Esophagus (tissue), 2 donors: Measurements from ENCODE around the gene ZNF444. TPM values are rescaled to one million over a fixed set of nuclear protein-coding genes. Genes with fewer than 3 reads are reported as not detected.

Experiments used
- H3K27ac ChIP-seq, 2 donors: one replicate each; pipeline ENCODE4 v1.5.1; 2013; ENCODE audit warnings: low read depth in 2 of 2, mild to moderate bottlenecking in 2 of 2, inconsistent platforms in 1 of 2, low read length in 1 of 2, moderate library complexity in 1 of 2
- H3K27me3 ChIP-seq, 2 donors: one replicate each; pipeline ENCODE4 v1.6.1; 2013; ENCODE audit warnings: low read length in 2 of 2, control low read depth in 1 of 2, mild to moderate bottlenecking in 1 of 2; ENCODE audit not compliant: insufficient read depth in 2 of 2, control insufficient read depth in 1 of 2
- H3K36me3 ChIP-seq, 2 donors: one replicate each; pipeline ENCODE4 v1.6.1; 2013; ENCODE audit warnings: low read length in 1 of 2; ENCODE audit not compliant: control insufficient read depth in 2 of 2, insufficient read depth in 2 of 2
- H3K4me1 ChIP-seq, 2 donors: one replicate each; pipeline ENCODE4 v1.6.1; 2013; ENCODE audit warnings: low read length in 1 of 2; ENCODE audit not compliant: control insufficient read depth in 2 of 2, insufficient read depth in 2 of 2
- H3K4me3 ChIP-seq, 2 donors: one replicate each; pipeline ENCODE4 v1.5.1; 2013; ENCODE audit warnings: low read length in 2 of 2, mild to moderate bottlenecking in 2 of 2, low read depth in 1 of 2, moderate library complexity in 1 of 2
- H3K9me3 ChIP-seq, 2 donors: one replicate each; pipeline ENCODE4 v1.6.1; 2013; ENCODE audit warnings: mild to moderate bottlenecking in 2 of 2, low read depth in 1 of 2, low read length in 1 of 2, moderate library complexity in 1 of 2; ENCODE audit not compliant: control insufficient read depth in 2 of 2, insufficient read depth in 1 of 2
- WGBS, 2 donors: extraction: QIAGEN DNeasy Blood & Tissue Kit; methylation state at CpG; one replicate each; pipeline ENCODE4 v1.1.7; 2013; 5-methylcytosine and 5-hydroxymethylcytosine counted together
- polyA plus RNA-seq, 2 donors: library from polyadenylated mRNA; stranded (reverse); fragments of 200-250 nt; gene quantifications; one replicate each; pipeline ENCODE4 v1.2.3, GENCODE V29; 2013
- donor health status: healthy with polysubstance abuse.
- donor health status: Bipolar disorder and iron deficiency.

ZNF444 gene
- polyA plus RNA-seq, 2 donors, result 12.9 to 16.0 TPM

GRCh38 chr19:56149656-56150038, 8.6 kb downstream of the ZNF444 start:
- Histone ChIP-seq H3K9me3 (no peaks in the 10 kb centered on the region), H3K36me3 (peaks cover 0 to 26% of the 10 kb centered on the region in 2 donors), H3K27me3 (no peaks in the 10 kb centered on the region), H3K4me3 (no peak overlapping the region), H3K27ac (no peak overlapping the region), H3K4me1 (peaks cover 0 to 3% of the 10 kb centered on the region in 2 donors)
- 96% methylated on average over 5 of the region's 5 CpGs for whole genome bisulfite sequencing, 2 donors

- H3K9me3 ChIP-seq, result no peaks in the 10 kb centered on the region
These were observed 9.3 kb downstream of the ZNF444 start for GRCh38 chr19:56150358-56150757.

GRCh38 chr19:56152644-56153043, 11.6 kb downstream of the ZNF444 start:
- Histone ChIP-seq H3K9me3 (no peaks in the 10 kb centered on the region), H3K36me3 (peaks cover 0 to 25% of the 10 kb centered on the region in 2 donors), H3K4me1 (peaks cover 0 to 7% of the 10 kb centered on the region in 2 donors), H3K27ac (no peak overlapping the region), H3K4me3 (no peak overlapping the region), H3K27me3 (no peaks in the 10 kb centered on the region)
- WGBS, 2 donors, result 79 to 85% methylated on average over 2 of the region's 2 CpGs

More at GRCh38 chr19:56150358-56150757, 9.3 kb downstream of the ZNF444 start:
- Histone ChIP-seq H3K4me1 (peaks cover 0 to 3% of the 10 kb centered on the region in 2 donors), H3K27ac (no peak overlapping the region), H3K27me3 (no peaks in the 10 kb centered on the region), H3K36me3 (peaks cover 0 to 30% of the 10 kb centered on the region in 2 donors), H3K4me3 (no peak overlapping the region)
- 89 to 92% methylated on average over 11 of the region's 11 CpGs for WGBS, 2 donors

- H3K4me3 ChIP-seq, result no peak overlapping the region
- peaks cover 0 to 21% of the 10 kb centered on the region in 2 donors for H3K36me3 ChIP-seq
- 52 to 63% methylated on average over 6 of the region's 6 CpGs for whole genome bisulfite sequencing, 2 donors
- no peaks in the 10 kb centered on the region for H3K27me3 ChIP-seq
- no peak overlapping the region for H3K27ac ChIP-seq
- peaks cover 0 to 7% of the 10 kb centered on the region in 2 donors for H3K4me1 ChIP-seq
- H3K9me3 ChIP-seq, result no peaks in the 10 kb centered on the region
These were observed 12.4 kb downstream of the ZNF444 start for GRCh38 chr19:56153507-56153906.

GRCh38 chr19:56155124-56155687, 14.1 kb downstream of the ZNF444 start:
- 70 to 71% methylated on average over 17 of the region's 17 CpGs for WGBS, 2 donors
- Histone ChIP-seq H3K4me3 (no peak overlapping the region), H3K9me3 (peaks cover 0 to 3% of the 10 kb centered on the region in 2 donors), H3K27ac (no peak overlapping the region), H3K36me3 (peaks cover 0 to 27% of the 10 kb centered on the region in 2 donors), H3K4me1 (peaks cover 0 to 7% of the 10 kb centered on the region in 2 donors), H3K27me3 (no peaks in the 10 kb centered on the region)

GRCh38 chr19:56156768-56157167, 15.7 kb downstream of the ZNF444 start:
- H3K27ac ChIP-seq, result no peak overlapping the region
- H3K27me3 ChIP-seq, result no peaks in the 10 kb centered on the region
- peaks cover 0 to 7% of the 10 kb centered on the region in 2 donors for H3K4me1 ChIP-seq
- H3K36me3 ChIP-seq, result peaks cover 0 to 37% of the 10 kb centered on the region in 2 donors
- H3K4me3 ChIP-seq, result no peak overlapping the region
- H3K9me3 ChIP-seq, result peaks cover 0 to 3% of the 10 kb centered on the region in 2 donors
- 65 to 69% methylated on average over 11 of the region's 11 CpGs for WGBS, 2 donors

GRCh38 chr19:56158170-56158757, 17.2 kb downstream of the ZNF444 start:
- H3K4me1 ChIP-seq, result peaks cover 0 to 4% of the 10 kb centered on the region in 2 donors
- no peak overlapping the region for H3K27ac ChIP-seq
- peaks cover 0 to 37% of the 10 kb centered on the region in 2 donors for H3K36me3 ChIP-seq
- H3K9me3 ChIP-seq, result peaks cover 0 to 5% of the 10 kb centered on the region in 2 donors
- H3K4me3 ChIP-seq, result no peak overlapping the region
- WGBS, 2 donors, result 94 to 95% methylated on average over 13 to 16 of the region's 16 CpGs
- no peaks in the 10 kb centered on the region for H3K27me3 ChIP-seq

- Histone ChIP-seq H3K36me3 (peaks cover 0 to 37% of the 10 kb centered on the region in 2 donors), H3K27ac (no peak overlapping the region), H3K4me3 (no peak overlapping the region), H3K27me3 (no peaks in the 10 kb centered on the region), H3K4me1 (peaks cover 0 to 4% of the 10 kb centered on the region in 2 donors), H3K9me3 (peaks cover 0 to 5% of the 10 kb centered on the region in 2 donors)
- WGBS, 2 donors, result 90 to 92% methylated on average over 9 of the region's 9 CpGs
These were observed 18.0 kb downstream of the ZNF444 start for GRCh38 chr19:56159009-56159559.

- H3K9me3 ChIP-seq, result peaks cover 0 to 5% of the 10 kb centered on the region in 2 donors
- H3K36me3 ChIP-seq, result peaks cover 0 to 36% of the 10 kb centered on the region in 2 donors
- H3K4me3 ChIP-seq, result no peak overlapping the region
- H3K4me1 ChIP-seq, result peaks cover 0 to 4% of the 10 kb centered on the region in 2 donors
- H3K27ac ChIP-seq, result no peak overlapping the region
- H3K27me3 ChIP-seq, result no peaks in the 10 kb centered on the region
- WGBS, 2 donors, result 97 to 98% methylated on average over 45 to 69 of the region's 69 CpGs
These were observed 18.7 kb downstream of the ZNF444 start for GRCh38 chr19:56159622-56160271.
